ENCODE measurements around the gene FGD3.

- no peak for TF ChIP-seq POLR2AphosphoS5 (IDR thresholded peaks at IDR 0.05)
- TF ChIP-seq CTCF (IDR thresholded peaks at IDR 0.05): no peak
Observed at GRCh38 chr9:93017621-93018020, 70.3 kb downstream of the FGD3 start.
